NCI-H345 treated with DMSO at 0.1 percent for 48 hours (cell line): ENCODE measurements around the gene TMEM132A.
A peak's percentile ranks its signal among the peaks of the same experiment; 100 is the strongest.

Experiments
- DNase-seq: peaks from one replicate; lab custom pipeline; 2025; ENCODE audit not compliant: unreplicated experiment; lab: John Stamatoyannopoulos, UW

TMEM132A gene

GRCh38 chr11:60924110-60924905 is at the start of gene TMEM132A:
Gene TMEM132A (plus strand): TSS chr11:60924460. CDS start chr11:60924634, 174 bp downstream.
- peak; percentile 19 for DNase-seq

GRCh38 chr11:60875366-60876167 is 48.7 kb upstream of the TMEM132A start:
- no peak for DNase-seq

- DNase-seq = no peak
These were observed 48.1 kb upstream of the TMEM132A start for GRCh38 chr11:60876168-60876485.

GRCh38 chr11:60878245-60879101 is 45.8 kb upstream of the TMEM132A start:
- DNase-seq = no peak

- DNase-seq = no peak
These were observed 45.2 kb upstream of the TMEM132A start for GRCh38 chr11:60879104-60879503.

DNA sequence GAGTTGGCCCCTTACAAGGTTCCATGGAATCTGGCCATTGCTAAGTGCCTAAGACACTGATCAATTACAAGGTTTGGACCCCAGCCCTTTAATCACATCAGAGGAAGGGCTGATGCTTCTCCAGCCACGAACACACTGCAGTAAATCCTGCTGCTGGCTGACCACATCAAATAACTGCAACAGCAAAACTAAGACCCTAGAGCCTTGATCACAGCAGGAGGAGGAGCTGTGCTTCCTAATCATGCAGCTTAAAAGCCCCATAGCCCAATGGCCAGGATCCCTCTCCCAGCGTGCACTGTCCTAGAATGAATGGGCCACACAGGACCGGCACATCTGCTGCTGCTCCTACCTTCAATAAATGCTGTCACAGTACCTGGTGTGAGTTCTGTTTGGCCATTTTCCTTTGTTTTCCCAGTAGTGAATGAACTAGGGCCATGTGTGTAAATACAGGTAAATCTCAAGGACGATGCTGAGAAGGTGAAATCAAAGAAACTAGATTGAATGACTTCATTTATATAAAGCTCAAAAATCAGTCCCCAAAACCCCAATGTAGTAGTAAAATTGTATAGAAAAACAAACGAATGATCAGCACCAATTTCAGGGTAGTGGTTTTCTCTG is 44.2 kb upstream of the TMEM132A start:
- no peak for DNase-seq

GRCh38 chr11:60880643-60881282 is 43.5 kb upstream of the TMEM132A start:
- peak; percentile 8 for DNase-seq

DNA sequence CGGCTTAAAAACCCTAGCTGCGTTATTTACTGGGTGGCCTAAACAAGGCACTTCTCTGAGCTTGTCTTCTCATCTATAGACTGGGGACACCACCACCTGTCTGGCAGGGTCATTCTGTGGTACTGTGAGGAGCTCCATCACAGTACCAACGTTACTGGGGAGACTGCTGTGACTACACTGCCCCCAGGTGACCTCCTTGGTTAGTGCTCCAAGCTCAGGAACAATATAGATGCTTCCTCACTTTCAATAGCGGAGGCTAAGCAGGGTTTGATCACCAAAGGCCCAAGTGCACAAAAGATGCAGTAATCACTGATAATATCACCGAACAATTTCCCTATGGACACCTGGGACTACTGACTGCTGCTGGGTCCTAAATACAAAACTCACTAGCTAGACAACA is 36.7 kb upstream of the TMEM132A start:
- peak; percentile 3 for DNase-seq

GRCh38 chr11:60889869-60890311 is 34.4 kb upstream of the TMEM132A start:
- no peak for DNase-seq

DNA sequence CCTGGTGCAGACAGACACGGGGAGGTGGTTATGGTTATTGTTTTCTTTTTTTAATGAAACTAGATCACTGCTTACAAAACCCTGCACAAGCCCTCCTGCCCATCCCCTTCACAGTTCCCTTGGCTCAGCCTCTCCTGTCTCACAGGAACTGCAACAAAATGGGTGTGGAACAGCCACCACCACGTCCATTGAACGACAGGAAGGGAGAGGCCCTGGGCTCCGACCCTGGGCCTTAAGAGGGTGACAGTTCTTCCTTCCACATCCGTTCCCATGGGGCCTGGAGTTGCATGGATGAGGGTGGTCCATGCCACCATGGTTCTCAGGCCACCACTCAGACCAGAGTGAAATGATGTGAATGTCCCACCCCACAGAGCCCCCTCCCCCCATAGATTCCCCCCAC is 33.6 kb upstream of the TMEM132A start:
- no peak for DNase-seq

DNA sequence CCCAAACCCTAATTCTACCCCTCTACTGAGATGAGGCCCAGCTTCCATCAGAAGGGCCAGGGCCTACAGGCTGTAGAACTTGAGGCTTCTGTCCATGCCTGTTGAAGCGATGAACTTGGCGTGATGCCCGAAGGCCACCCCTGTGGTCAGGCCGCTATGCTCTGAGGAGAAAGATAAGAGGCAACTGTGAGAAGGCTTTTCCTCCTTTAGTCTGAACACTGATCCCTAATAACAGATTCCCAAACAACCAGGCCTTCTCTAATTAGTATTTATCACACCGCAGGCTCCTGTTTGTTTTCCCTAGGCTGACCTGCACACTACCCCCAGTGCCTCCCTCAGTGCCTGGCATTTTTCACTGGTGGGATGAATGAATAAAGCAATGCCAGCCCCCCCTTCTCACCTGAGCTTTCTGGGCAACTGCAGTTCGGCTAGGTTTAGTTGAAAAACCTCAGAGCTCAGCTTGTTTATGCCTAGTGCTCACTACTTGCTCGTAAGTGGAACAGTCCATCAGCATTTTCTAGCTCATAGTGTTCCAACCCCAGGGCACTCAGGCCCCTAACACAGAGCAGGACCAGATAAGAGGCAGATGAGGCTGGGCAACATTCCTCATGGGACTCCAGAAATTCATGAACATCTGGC is 33.0 kb upstream of the TMEM132A start:
- no peak for DNase-seq

DNA sequence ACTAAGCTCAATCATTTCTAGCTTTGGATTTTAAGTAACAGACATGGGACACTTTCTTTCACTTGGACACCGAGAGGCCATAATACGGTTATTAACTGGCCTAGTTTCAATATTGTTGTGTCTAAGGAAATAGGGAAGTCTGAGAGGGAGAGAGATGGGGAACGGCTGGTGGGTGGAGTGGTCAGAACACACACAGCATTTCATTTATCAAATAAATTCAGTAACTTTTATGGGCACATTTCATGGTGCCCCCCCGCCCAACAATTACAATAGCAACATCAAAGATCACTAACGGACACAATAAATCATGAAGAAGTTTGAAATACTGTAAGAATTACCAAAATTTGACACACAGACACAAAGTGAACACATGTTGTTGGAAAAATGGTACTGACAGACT is 28.6 kb upstream of the TMEM132A start:
- no peak for DNase-seq

GRCh38 chr11:60897496-60897895 is 26.8 kb upstream of the TMEM132A start:
- no peak for DNase-seq

GRCh38 chr11:60899046-60899936 is 25.0 kb upstream of the TMEM132A start:
- no peak for DNase-seq

GRCh38 chr11:60899977-60900376 is 24.3 kb upstream of the TMEM132A start:
- no peak for DNase-seq

GRCh38 chr11:60900673-60901404 is 23.4 kb upstream of the TMEM132A start:
- no peak for DNase-seq

DNA sequence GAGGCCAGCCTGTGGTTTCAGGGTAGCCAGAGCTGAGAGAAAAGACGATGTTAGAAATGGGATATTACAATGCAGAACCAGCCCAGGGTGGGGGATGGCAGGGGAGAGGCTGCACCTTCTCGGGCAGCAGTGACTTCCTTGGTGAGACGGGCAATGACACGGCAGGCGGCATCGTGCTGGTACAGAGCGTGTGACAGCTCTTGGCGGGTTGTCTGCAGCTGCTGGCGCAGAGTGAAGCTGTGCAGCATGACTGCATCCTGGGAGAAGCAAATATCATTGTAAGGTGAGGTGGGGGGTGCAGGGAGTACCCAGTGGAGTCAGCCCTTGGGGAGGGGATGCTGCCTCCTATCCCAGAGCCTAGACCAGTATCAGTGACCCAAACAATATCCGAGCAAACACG is 21.6 kb upstream of the TMEM132A start:
- no peak for DNase-seq

DNA sequence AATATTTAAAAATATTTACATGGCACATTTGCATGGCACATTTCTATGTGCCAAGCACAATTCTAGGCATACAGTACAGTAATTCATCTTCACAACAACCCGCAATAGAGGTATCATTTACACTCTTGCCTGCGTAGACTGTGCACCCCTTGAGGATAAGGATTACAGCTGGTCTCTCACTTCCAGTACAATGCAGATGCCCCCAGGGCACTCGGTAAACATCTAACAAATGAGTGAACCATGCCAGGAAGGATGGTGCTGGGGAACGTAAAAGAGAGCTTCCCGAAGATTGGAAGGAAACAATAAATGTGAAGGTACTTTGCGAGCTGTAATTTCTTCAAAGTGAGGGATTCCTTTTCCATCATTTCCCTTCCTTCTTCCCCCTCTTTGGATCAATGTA is 19.2 kb upstream of the TMEM132A start:
- DNase-seq = no peak
